Renal cortex interstitium (tissue), 15 donors: ENCODE data around the gene PSMB10. TPM values are rescaled to one million over a fixed set of nuclear protein-coding genes. Genes with fewer than 3 reads are reported as not detected.
A peak's percentile ranks its signal among the peaks of the same experiment; 100 is the strongest.
"Not testable (repeated sequence)": the region's sequence is repeated elsewhere in the genome, so short reads cannot be mapped to it uniquely, and the experiment has no call there.

Experiments used
- DNase-seq, 11 donors: peaks; one replicate each; pipeline ENCODE4 v3.0.0-alpha.2; 2013; ENCODE audit warnings: low read depth in 9 of 11, low spot score in 4 of 11; ENCODE audit errors: extremely low read depth in 1 of 11
- long read RNA-seq, 16 experiments: transcript quantifications; one replicate each; lab custom pipeline, GENCODE V29; 2026
- polyA plus RNA-seq, 3 donors: library from polyadenylated mRNA; unstranded; fragments of 120-200 nt; gene quantifications; one replicate each; pipeline ENCODE4 v1.2.1, GENCODE V29; 2013; ENCODE audit not compliant: insufficient read length in 3 of 3

The PSMB10 gene
- 10 to 100 TPM; 15.9 to 31.1 (median 28.4) TPM for polyA plus RNA-seq
- long read RNA-seq, donor 1, transcript PSMB10-201 (8 exons, 1,218 nt): major isoform, 6 of 10 reads
- long read RNA-seq, donor 1, partial matches to known transcripts: 0 of 10 reads
- long read RNA-seq, donor 1, other reads (novel, unspliced or antisense): 0 of 10 reads
- long read RNA-seq, donor 2, transcript PSMB10-203 (4 exons, 591 nt): major isoform, 13 of 22 reads
- long read RNA-seq, donor 2, transcript PSMB10-201 (8 exons, 1,218 nt): minor isoform, 9 of 22 reads
- long read RNA-seq, donor 2, partial matches to known transcripts: 0 of 22 reads
- long read RNA-seq, donor 2, other reads (novel, unspliced or antisense): 0 of 22 reads
- long read RNA-seq, donor 3, transcript PSMB10-203 (4 exons, 591 nt): major isoform, 13 of 25 reads
- long read RNA-seq, donor 3, transcript PSMB10-201 (8 exons, 1,218 nt): minor isoform, 11 of 25 reads
- long read RNA-seq, donor 3, partial matches to known transcripts: 0 of 25 reads
- long read RNA-seq, donor 3, other reads (novel, unspliced or antisense): 0 of 25 reads
- long read RNA-seq, donor 4, transcript PSMB10-203 (4 exons, 591 nt): major isoform, 8 of 14 reads
- long read RNA-seq, donor 4, transcript PSMB10-201 (8 exons, 1,218 nt): minor isoform, 6 of 14 reads
- long read RNA-seq, donor 4, partial matches to known transcripts: 0 of 14 reads
- long read RNA-seq, donor 4, other reads (novel, unspliced or antisense): 0 of 14 reads
- long read RNA-seq, donor 5: 0 reads
- long read RNA-seq, donor 6, transcript PSMB10-203 (4 exons, 591 nt): major isoform, 8 of 13 reads
- long read RNA-seq, donor 6, transcript PSMB10-201 (8 exons, 1,218 nt): minor isoform, 5 of 13 reads
- long read RNA-seq, donor 6, partial matches to known transcripts: 0 of 13 reads
- long read RNA-seq, donor 6, other reads (novel, unspliced or antisense): 0 of 13 reads
- long read RNA-seq, donor 7, transcript PSMB10-201 (8 exons, 1,218 nt): major isoform, 14 of 27 reads
- long read RNA-seq, donor 7, transcript PSMB10-203 (4 exons, 591 nt): minor isoform, 13 of 27 reads
- long read RNA-seq, donor 7, partial matches to known transcripts: 0 of 27 reads
- long read RNA-seq, donor 7, other reads (novel, unspliced or antisense): 0 of 27 reads
- long read RNA-seq, donor 8: 0 reads
- long read RNA-seq, donor 9, transcript PSMB10-203 (4 exons, 591 nt): minor isoform, 7 of 15 reads
- long read RNA-seq, donor 9, transcript PSMB10-201 (8 exons, 1,218 nt): major isoform, 8 of 15 reads
- long read RNA-seq, donor 9, partial matches to known transcripts: 0 of 15 reads
- long read RNA-seq, donor 9, other reads (novel, unspliced or antisense): 0 of 15 reads
- long read RNA-seq, donor 10, transcript PSMB10-201 (8 exons, 1,218 nt): major isoform, 10 of 16 reads
- long read RNA-seq, donor 10, transcript PSMB10-203 (4 exons, 591 nt): minor isoform, 6 of 16 reads
- long read RNA-seq, donor 10, partial matches to known transcripts: 0 of 16 reads
- long read RNA-seq, donor 10, other reads (novel, unspliced or antisense): 0 of 16 reads
- long read RNA-seq, donor 11, transcript PSMB10-203 (4 exons, 591 nt): major isoform, 8 of 10 reads
- long read RNA-seq, donor 11, partial matches to known transcripts: 0 of 10 reads
- long read RNA-seq, donor 11, other reads (novel, unspliced or antisense): 0 of 10 reads
- long read RNA-seq, donor 12, transcript PSMB10-201 (8 exons, 1,218 nt): major isoform, 5 of 9 reads
- long read RNA-seq, donor 12, partial matches to known transcripts: 0 of 9 reads
- long read RNA-seq, donor 12, other reads (novel, unspliced or antisense): 0 of 9 reads
- long read RNA-seq, donor 13: 0 reads
- long read RNA-seq, donor 14, transcript PSMB10-201 (8 exons, 1,218 nt): major isoform, 12 of 23 reads
- long read RNA-seq, donor 14, transcript PSMB10-203 (4 exons, 591 nt): minor isoform, 11 of 23 reads
- long read RNA-seq, donor 14, partial matches to known transcripts: 0 of 23 reads
- long read RNA-seq, donor 14, other reads (novel, unspliced or antisense): 0 of 23 reads
- long read RNA-seq, donor 15, partial matches to known transcripts: 0 of 3 reads
- long read RNA-seq, donor 15, other reads (novel, unspliced or antisense): 0 of 3 reads
- long read RNA-seq, donor 16, transcript PSMB10-203 (4 exons, 591 nt): minor isoform, 14 of 47 reads
- long read RNA-seq, donor 16, transcript PSMB10-201 (8 exons, 1,218 nt): major isoform, 26 of 47 reads
- long read RNA-seq, donor 16, partial matches to known transcripts: 7 of 47 reads
- long read RNA-seq, donor 16, other reads (novel, unspliced or antisense): 0 of 47 reads

DNA sequence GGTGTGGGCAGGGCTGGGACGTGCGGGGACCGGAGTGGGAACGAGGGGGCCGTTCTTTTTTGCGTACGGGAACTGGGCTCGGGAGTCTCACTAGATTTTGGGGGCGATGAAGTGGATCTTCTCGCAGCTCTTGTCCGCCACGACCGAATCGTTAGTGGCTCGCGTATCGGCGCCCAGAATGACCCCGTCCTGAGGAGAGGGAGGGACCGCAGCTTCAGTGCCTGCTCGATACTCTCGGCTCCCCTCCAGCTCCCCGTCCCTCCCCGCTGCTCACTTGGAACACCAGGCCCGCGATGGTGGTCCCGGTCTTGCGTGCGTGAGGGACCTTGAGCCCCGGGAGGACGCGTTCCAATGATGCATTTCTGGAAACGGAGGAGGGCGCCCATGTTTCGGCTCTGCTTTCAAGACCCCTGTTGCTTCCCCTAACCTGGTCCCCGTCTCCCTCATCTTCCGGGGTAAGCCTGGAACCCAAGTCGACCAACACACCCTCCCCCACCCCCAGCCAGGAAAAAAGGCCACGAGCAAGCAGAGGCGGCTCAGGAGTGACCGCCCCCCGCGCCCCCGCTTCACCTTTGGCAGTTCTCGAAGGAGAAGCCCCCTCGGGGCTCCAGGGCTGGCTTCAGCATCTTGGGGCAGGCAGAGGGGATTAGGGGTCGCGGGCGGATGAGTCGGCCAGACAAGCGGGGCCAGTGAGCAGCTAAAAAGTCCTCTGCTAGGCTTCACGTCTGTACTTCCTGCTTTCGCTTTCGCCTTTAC, at the start of gene PSMB10:
PSMB10 (minus strand) TSS at position 727 of the 756 bp plus-strand sequence; CDS start at position 626, 101 bp downstream.
- DNase-seq: peak in 8 of 11 donors; percentile 24 to 47 (median 33)

- DNase-seq: no peak
Observed at GRCh38 chr16:67982011-67982696, 45.5 kb upstream of the PSMB10 start.

GRCh38 chr16:67979955-67980678, 43.5 kb upstream of the PSMB10 start, which contains the start of gene DPEP3:
TSS of gene DPEP3 (minus strand) at chr16:67980499. CDS start at chr16:67980380, 119 bp downstream.
- DNase-seq: no peak

GRCh38 chr16:67977469-67978227, 41.0 kb upstream of the PSMB10 start:
- no peak for DNase-seq

DNA sequence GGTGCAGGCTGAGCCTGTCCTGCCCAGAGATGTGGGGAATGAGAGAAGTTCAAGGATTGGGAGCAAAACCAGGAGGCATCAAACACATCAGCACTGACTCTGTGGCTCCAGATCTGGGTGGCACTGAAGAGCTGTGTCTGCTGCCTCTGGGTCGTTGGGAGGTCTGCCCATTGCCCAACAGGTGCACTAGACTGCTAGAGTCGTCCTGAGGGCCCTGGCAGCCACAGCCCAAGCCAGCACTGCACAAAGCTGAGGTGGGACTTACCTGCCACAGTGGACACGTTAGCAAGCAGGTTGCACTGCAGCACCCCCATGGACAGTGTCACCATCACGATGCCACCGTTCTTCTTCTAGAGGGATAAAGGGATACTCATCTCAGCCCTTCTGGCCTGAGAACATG, 40.4 kb upstream of the PSMB10 start:
- no peak for DNase-seq

DNA sequence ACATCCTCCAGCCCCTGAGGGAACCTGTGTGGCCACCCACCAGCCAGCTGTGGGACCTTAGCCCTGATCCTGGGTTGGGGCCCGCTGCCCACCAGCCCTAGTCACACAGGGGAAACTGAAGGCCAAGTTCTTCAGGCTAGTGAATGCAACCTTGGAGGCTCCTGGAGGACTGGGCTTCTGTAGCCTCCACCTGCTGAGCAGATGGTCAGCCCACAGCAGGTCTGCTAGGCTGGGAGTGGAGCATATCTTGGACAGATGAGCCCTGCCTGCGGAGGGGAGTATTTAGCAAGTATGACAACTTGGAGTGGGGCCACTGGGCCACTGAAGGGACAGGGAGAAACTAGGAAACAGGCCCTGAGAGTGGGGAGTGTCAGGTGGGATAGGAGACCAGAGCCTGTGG, 39.6 kb upstream of the PSMB10 start:
- no peak for DNase-seq

- no peak for DNase-seq
Observed at GRCh38 chr16:67975321-67976105, 38.9 kb upstream of the PSMB10 start.

DNA sequence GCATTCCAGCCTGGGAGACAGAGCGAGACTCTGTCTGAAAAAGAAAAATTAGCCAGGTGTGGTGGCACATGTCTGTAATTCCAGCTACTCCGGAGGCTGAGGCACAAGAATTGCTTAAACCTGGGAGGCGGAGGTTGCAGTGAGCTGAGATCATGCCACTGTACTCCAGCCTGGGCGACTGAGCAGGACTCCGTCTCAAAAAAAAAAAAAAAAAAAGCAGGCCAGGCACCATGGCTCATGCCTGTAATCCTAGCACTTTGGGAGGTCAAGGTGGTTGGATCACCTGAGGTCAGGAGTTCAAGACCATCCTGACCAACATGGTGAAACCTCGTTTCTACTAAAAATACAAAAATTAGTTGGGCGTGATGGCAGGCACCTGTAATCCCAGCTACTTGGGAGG, 35.6 kb upstream of the PSMB10 start:
- DNase-seq: not testable (repeated sequence)

- no peak for DNase-seq
Observed at GRCh38 chr16:67971111-67971510, 34.5 kb upstream of the PSMB10 start.

DNA sequence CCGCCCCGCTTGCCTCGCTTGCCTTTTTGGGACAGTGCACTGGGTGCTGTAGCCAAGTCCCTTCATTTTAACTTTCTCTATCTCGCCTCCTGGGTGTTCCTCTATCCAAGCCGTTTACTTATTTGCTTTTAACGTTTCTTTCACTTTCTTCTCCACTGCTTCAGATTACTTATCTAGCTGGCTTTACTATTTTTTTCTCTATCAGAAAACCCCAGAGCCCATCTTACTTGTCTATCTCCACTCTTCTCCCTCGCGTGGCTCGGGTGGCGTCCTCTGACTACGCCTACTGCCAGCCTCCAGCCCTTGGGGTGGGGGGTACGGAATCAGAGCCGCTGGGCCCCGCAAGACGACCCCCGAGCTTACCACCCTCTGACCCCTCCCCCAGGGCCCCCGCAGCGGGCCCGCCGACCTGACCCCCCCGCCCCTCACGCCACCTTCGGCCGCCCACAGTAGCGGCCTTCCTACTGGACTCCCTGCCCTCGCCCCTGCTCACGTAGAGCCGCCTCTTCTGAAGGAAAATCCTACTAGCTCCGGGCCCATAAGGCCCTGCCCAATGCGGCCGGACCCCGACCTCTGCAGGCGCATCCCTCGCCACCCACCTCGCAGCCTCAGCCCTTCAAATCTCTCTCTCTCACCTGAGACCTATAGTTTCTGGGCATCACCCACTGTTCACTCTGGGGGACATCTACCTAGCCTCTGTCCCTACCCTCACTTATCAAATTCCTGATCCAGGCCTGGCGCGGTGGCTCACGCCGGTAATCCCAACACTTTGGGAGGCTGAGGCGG, 32.8 kb upstream of the PSMB10 start:
- no peak for DNase-seq

DNA sequence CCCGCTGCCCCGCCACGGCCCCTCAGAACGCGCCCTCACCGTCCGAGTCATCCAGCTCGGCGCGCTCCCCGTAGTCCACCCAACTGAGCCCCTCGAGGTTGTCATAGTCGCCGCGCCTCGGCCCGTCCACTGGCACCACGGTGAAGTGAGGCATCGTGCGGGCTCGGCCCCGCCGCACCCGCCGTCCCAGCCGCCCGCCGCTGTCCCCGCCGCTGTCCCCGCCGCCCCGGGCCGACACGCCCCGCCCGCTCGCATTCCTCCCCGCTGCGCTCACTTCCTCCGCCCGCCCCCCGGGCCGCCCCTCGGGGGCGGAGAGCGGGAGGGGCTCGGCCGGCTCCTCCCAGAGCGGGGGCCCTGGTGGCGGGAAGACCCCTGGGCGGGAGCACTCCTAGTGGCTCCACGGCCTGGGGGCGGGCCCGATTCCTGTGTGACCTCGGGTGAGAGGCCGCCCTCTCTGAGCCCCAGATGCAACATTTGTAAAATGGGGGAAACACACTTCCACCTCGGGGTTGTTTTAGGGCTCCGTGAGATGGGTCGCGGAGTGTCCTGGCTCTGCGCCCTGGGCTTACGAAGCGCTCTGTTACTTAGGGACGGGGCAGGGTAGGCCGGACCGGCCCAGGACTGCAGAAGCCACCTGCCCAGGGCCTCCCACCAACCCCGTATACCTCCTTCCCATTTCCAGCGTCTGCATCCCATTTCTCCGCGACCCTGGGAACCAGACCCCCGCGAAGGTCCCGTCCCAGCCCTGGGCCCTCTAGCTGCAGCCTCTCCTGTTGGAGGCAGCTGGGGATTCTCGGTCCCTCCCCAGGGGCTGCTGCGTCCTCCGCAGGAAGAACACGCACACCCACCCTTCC, 32.0 kb upstream of the PSMB10 start, which contains the start of gene SLC12A4:
SLC12A4 (minus strand) TSS at position 238 of the 854 bp plus-strand sequence; CDS start at position 154, 84 bp downstream.
- peak; percentile 51 to 90 (median 85) for DNase-seq

GRCh38 chr16:67967958-67968399, 31.3 kb upstream of the PSMB10 start:
- DNase-seq: peak in 5 of 11 donors; percentile 3 to 39 (median 22)
